SIG-M5 treated with dmso at 0.1 percent for 504 hours (cell line): ENCODE results near the gene ARPP21.
"Not testable (repeated sequence)": the region's sequence is repeated elsewhere in the genome, so short reads cannot be mapped to it uniquely, and the experiment has no call there.

ENCODE experiments used
- DNase-seq: peaks from one replicate; lab custom pipeline; 2025; ENCODE audit not compliant: unreplicated experiment; lab: John Stamatoyannopoulos, UW

ARPP21 gene

DNA sequence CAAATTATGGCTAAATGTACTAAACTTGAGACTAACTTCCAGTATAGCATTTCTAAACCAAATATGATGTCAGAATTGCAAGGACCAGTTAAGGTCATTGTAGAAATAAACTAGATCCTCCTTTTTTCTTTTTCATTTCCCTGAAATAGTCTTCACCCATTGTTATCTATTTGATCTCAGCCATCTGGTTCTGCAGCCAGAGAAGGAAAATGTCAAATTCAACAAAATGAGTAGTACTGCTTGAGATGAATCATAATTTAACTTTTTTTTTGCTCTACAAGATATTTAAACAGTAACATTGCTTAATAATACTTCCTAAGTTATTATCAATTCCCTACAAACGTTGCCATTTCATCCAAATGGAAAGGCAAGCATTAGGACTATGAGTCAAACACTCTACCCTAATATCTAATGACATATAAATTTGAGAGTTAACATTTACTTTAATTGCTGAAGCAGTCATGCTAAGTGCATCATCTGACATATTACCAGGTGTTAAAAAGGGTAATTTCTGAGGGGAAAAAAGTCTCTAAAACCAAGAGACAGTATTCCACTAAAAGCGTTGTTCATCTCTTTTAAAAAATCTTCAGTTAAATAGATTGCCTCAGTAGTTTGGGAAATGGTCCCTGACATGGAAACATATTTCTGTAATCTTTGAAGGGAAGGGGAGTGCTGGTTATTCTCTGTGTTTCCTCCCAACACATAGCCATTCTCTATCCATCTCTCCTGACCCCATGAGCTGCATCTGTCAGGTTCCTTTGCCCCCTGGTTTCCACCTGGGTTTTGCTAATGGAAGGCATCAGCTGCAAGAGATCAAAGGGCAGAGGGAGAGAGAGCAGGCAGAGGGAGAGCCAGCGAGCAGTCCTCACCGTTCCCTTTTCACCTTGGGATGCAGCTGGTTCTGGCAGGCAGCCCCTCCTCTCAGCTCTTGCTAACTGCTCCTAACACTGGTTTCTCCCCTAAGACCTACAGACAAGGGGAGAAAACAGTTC is 138.5 kb downstream of the ARPP21 start:
- no peak for DNase-seq

DNA sequence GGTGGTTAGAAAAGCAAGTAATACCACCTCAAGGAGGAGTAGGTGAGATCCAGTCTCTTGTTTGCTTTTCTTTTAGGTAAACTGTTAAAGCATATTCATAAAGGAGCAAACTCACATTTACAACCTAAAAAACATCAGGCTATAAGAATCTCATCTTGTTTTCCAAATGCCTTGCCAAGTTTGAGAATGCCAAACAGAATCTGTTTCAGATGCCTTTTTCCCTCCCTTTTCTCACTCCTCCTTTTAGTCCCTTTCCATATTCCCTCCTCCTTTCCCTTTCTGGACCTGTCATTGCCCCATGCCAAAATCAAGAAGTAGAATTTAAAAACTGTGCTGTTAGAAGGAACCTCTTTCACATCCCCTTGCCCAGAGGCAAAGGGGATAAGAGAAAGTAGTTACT is 140.3 kb downstream of the ARPP21 start:
- DNase-seq = no peak

DNA sequence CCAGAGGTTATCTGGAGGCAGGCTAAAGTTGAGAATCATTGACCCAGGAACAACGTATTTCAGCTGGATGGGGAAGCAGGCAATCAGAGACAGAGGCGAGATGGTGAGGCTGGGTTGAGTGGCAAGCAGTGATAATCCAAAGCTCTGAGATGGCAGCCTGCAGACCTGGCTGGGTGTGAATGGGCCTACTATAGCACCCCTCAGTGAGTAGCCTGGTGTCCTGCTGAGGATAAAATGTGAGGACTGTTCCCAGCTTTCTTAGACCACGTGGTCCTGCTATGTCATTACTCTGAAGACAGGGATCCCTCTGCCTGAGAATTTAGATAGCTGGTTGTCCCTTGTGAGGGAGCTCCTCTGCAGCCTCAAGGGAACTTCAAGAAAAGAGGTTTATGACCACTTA is 141.5 kb downstream of the ARPP21 start:
- no peak for DNase-seq

GRCh38 chr3:35781558-35781957 is 142.2 kb downstream of the ARPP21 start:
- no peak for DNase-seq

- DNase-seq = no peak
These were observed 143.0 kb downstream of the ARPP21 start for GRCh38 chr3:35782355-35782754.

DNA sequence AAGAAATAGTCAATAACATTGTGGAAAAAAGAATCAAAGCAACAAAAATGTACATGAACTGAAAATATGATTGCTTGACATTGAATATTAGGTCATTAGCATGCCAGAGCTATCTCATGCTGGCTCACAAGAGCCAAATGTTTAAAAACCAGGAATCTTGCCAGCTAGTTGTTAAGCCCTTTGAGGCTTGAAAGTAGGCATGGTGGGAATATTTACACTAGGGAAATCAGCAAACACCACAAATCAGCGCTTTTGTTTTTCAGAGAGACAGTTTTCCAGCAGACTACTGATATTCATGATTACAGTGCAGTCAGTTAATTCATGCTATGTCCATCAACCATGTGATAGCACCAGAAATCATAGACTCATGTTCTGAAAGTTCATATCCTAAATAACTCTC is 144.8 kb downstream of the ARPP21 start:
- DNase-seq = no peak

DNA sequence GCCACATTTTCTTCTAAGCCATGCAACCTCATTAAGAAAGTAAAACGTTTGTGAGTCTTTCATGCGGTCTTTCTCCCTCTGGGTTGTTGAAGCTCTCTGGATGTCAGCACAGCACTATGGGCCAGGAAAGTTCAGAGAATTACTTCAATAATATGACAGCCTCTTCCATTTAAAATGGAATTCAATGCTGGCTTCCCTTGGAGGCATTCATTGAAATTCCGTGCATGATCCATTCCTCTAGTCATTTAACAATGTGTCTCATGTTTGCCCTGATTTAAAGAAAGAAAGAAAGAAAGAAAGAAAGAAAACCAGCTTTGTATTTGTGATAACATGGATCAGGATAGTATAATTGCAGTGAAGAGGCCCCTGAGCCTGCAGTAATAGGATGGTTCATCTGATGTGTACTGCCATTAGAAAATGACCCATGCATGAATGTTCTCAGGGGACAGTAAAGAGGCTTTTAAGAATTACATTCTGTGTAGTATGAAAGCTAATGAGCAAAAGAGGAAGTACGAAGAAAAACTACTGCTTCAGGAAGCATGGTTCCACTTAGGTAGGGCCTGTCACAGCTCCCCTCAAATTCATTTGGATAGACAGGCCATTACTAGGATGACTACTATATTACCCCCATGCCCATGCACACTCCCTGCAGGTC is 146.0 kb downstream of the ARPP21 start:
- DNase-seq = no peak

- DNase-seq = no peak
These were observed 148.6 kb downstream of the ARPP21 start for GRCh38 chr3:35787936-35788335.

DNA sequence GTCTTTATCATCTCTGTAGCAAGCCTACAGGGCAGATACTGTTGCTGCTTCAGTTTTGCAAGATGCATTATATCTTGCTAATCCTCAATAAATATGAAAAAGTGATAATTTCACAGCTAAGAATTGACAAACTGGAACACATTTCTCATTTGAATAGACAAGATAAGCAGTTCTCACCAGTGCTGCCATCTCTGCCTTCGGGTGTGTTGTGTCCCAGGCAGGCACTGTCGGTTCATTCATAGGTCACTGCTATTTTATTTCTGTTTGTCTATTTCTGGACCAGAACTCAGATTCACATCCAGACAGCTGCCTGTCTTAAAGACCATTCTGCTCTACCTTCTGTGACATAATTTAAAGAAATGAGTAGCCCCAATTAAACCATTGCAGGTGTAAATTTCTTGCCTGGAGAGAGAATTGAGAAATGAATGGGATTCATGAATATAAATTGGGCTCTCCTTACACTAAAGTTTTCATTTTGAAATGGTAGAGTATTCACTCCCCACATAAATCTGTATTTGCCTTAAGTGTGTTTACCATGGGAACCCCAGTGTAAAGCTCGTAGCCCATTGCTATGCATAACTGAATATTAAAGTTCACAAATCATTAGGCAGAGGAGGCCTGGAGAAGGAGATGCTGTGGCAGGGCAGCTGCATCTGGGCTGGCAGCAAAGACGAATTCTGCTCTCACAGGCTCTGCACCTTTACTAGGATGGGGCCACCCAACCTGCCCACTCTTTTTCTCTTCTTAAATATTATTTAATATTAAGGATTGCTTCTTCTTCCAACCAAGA is 149.9 kb downstream of the ARPP21 start:
- no peak for DNase-seq

DNA sequence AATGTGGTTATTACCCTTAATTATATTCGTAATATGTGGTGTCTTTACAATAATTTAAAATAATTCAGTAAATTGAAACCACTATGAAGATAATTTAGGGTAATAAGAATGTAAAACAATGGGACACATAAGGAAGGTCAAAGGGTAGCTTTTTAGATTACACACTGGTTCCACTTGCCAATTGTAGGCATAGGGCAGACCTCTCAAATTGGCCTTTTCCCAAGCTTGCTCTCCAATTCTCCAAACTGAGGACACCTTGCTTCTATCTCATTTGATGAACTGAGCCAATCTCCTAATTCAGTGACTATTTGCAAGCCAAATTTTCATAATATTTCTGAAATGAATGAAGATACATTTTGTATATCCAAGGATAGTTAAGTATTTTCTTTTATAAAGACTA is 151.4 kb downstream of the ARPP21 start:
- no peak for DNase-seq

GRCh38 chr3:35793667-35794066 is 154.3 kb downstream of the ARPP21 start:
- DNase-seq = no peak

- no peak for DNase-seq
These were observed 161.7 kb downstream of the ARPP21 start for GRCh38 chr3:35800960-35801459.

DNA sequence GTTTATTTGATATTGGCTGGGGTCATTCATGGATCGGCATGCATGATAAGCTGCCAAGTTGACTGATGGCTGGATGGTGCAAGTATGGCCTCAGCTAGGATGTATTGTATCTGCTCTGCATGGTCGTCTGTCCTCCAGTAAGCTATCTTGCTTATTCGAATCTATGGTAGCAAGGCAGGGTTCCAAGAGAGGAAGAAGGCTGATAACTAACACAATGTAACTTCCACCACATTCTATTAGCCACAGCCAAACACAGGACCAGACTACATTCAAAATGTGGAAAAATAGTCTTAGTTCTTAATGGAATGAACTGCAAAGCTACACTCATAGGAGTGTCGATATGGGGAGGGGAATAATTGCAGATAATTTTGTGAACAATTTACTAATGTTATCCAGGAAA is 175.2 kb downstream of the ARPP21 start:
- DNase-seq = no peak

- not testable (repeated sequence) for DNase-seq
These were observed 176.5 kb downstream of the ARPP21 start for GRCh38 chr3:35815796-35816195.

DNA sequence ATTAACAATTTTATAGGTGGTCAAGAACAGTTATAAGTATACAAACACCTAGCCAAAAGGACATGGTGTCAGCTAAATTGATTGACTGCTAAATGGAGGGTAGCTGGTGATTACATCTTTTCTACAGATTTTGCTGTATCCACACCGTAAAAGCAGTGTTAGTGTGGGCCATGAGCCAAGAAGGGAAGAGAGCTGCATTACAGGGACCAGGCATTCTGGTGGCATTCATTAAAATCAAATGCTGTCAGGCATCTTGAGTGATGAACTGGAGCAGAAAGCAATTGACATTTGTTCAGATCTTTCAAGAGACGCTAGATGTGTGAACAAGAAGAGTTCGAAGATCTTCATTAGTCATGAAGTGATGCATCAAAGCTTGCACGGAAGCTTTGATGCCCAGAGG is 177.9 kb downstream of the ARPP21 start:
- no peak for DNase-seq

GRCh38 chr3:35832140-35832571 is 192.8 kb downstream of the ARPP21 start:
- no peak for DNase-seq
